GM23338 (cell line): ENCODE results near the gene SMYD3. TPM values are rescaled to one million over a fixed set of nuclear protein-coding genes. Genes with fewer than 3 reads are reported as not detected.

Experiments used
- ATAC-seq: fragments of 200-7000 bp; cut with Tn5 transposase; 3 replicates; pipeline ENCODE4 v1.9.1; 2020
- DNase-seq: peaks from one replicate; pipeline ENCODE4 v3.0.0-alpha.2; 2015; ENCODE audit warnings: low spot score
- H2AFZ ChIP-seq: fragments of 200-600 bp; sonication (generic); 2 replicates; pipeline ENCODE4 v1.8.0; 2016; ENCODE audit warnings: antibody characterized with exemption, mild to moderate bottlenecking, moderate library complexity
- H3F3A ChIP-seq: fragments of 200-600 bp; sonication (generic); replicated peaks from 2 replicates; pipeline ENCODE4 v1.8.0; 2017; ENCODE audit warnings: antibody characterized with exemption, mixed run types, low read depth
- H3K27ac ChIP-seq: fragments of 200-600 bp; sonication (generic); 2 replicates; pipeline ENCODE4 v1.6.1; 2016; ENCODE audit warnings: low read depth
- H3K27me3 ChIP-seq: fragments of 200-600 bp; sonication (generic); 2 replicates; pipeline ENCODE4 v1.8.0; 2016; ENCODE audit warnings: mild to moderate bottlenecking, mixed run types, moderate library complexity; ENCODE audit not compliant: insufficient read depth
- H3K36me3 ChIP-seq: fragments of 200-600 bp; sonication (generic); 2 replicates; pipeline ENCODE4 v1.8.0; 2016; ENCODE audit warnings: mild to moderate bottlenecking; ENCODE audit not compliant: insufficient read depth
- H3K4me1 ChIP-seq: fragments of 200-600 bp; sonication (generic); 2 replicates; pipeline ENCODE4 v1.8.0; 2016; ENCODE audit warnings: mild to moderate bottlenecking, moderate library complexity; ENCODE audit not compliant: insufficient read depth
- H3K4me2 ChIP-seq: fragments of 200-600 bp; sonication (generic); 2 replicates; pipeline ENCODE4 v1.7.1; 2017; ENCODE audit warnings: mixed run types
- H3K4me3 ChIP-seq: fragments of 200-600 bp; sonication (generic); 2 replicates; pipeline ENCODE4 v1.6.1; 2016; ENCODE audit warnings: mixed run types
- H3K79me2 ChIP-seq: fragments of 200-600 bp; sonication (generic); replicated peaks from 2 replicates; pipeline ENCODE4 v1.8.0; 2017; ENCODE audit warnings: mild to moderate bottlenecking; ENCODE audit not compliant: insufficient read depth
- H3K9me2 ChIP-seq: fragments of 200-600 bp; sonication (generic); 2 replicates; pipeline ENCODE4 v1.8.0; 2017; ENCODE audit not compliant: insufficient read depth
- H4K20me1 ChIP-seq: fragments of 200-600 bp; sonication (generic); replicated peaks from 2 replicates; pipeline ENCODE4 v1.8.0; 2017; ENCODE audit warnings: mild to moderate bottlenecking; ENCODE audit not compliant: insufficient read depth
- H3K27ac Mint-ChIP-seq: 2 replicates; pipeline ENCODE4 v1.8.0; 2020; ENCODE audit warnings: inconsistent platforms, mild to moderate bottlenecking, moderate library complexity, mixed read lengths
- H3K27me3 Mint-ChIP-seq: 3 replicates; pipeline ENCODE4 v1.8.0; 2022; ENCODE audit warnings: low read depth, mild to moderate bottlenecking, moderate library complexity, mixed read lengths, inconsistent platforms; ENCODE audit not compliant: insufficient read depth, poor library complexity
- H3K36me3 Mint-ChIP-seq: 3 replicates; pipeline ENCODE4 v1.8.0; 2021; ENCODE audit warnings: low read depth, mild to moderate bottlenecking, inconsistent platforms, moderate library complexity, mixed read lengths
- H3K4me1 Mint-ChIP-seq: 3 replicates; pipeline ENCODE4 v1.8.0; 2020; ENCODE audit warnings: mild to moderate bottlenecking, inconsistent platforms, mixed read lengths
- H3K4me3 Mint-ChIP-seq: 3 replicates; pipeline ENCODE4 v1.8.0; 2021; ENCODE audit warnings: moderate library complexity, mild to moderate bottlenecking, inconsistent platforms, mixed read lengths
- H3K9me3 Mint-ChIP-seq: 3 replicates; pipeline ENCODE4 v1.8.0; 2020; ENCODE audit warnings: moderate library complexity, mild to moderate bottlenecking, inconsistent platforms, mixed read lengths
- CTCF ChIP-seq, 2 experiments: fragments of 200-600 bp in 1 of 2; sonication (generic) in 1 of 2; conservative IDR thresholded peaks; 2 replicates each; pipeline versions ENCODE4 v1.5.1 to v1.6.1; 2016 to 2017; ENCODE audit warnings: antibody characterized with exemption in 2 of 2, low read depth in 2 of 2, mild to moderate bottlenecking in 2 of 2, moderate library complexity in 1 of 2
- POLR2AphosphoS5 ChIP-seq: IDR thresholded peaks from 2 replicates; pipeline ENCODE4 v1.6.1; 2016; ENCODE audit warnings: antibody characterized with exemption, low read depth
- polyA plus RNA-seq: library from polyadenylated mRNA; unstranded; fragments of >200 nt; fragmentation: Nextera tagmentation; extraction: Ambion mirVana; gene quantifications from 2 replicates; pipeline ENCODE4 v1.2.1, GENCODE V29; 2016
- total RNA-seq: library from RNA; depleted of rRNA; stranded (reverse); fragments of >200 nt; shearing (Covaris generic); gene quantifications from 2 replicates; pipeline ENCODE4 v1.2.3, GENCODE V29; 2014
- TF ChIP-seq, protein P1 (sequence below): IDR thresholded peaks from 2 replicates; pipeline ENCODE4 v1.6.1; 2016; ENCODE audit warnings: antibody characterized with exemption
- TF ChIP-seq, protein P2 (sequence below): fragments of 250-450 bp; sonication (Bioruptor Pico); IDR thresholded peaks from 2 replicates; pipeline ENCODE4 v1.5.0; 2020; ENCODE audit warnings: mild to moderate bottlenecking, moderate library complexity

SMYD3 gene
- total and polyA plus RNA-seq, 2 experiments from 2014 or later = 31.8 to 34.4 TPM

DNA sequence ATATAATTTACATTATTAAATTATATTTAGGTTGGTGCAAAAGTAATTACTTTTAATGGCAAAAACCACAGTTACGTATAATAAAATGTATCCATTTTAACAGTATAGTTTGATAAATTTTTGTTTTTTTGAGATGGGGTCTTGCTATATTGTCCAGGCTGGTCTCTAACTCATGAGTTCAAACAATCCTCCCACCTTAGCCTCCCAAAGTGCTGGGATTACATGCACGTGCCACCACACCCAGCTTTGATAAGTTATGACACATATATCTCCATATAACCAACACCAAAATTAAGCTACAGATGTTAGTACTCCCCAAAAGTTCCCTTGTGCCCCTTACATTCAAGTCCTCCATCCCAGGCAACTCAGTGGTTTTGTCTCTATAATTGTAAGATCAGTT, 163.1 kb downstream of the SMYD3 start:
- peaks cover 15% of the 10 kb centered on the region; the same call in 2 of the 3 replicates for H3K9me3 Mint-ChIP-seq
- no peaks in the 10 kb centered on the region for H3K4me1 ChIP-seq
- H3K4me3 ChIP-seq = no peak overlapping the region
- no peak overlapping the region for H3K27ac ChIP-seq
- TF ChIP-seq, protein P1, sequence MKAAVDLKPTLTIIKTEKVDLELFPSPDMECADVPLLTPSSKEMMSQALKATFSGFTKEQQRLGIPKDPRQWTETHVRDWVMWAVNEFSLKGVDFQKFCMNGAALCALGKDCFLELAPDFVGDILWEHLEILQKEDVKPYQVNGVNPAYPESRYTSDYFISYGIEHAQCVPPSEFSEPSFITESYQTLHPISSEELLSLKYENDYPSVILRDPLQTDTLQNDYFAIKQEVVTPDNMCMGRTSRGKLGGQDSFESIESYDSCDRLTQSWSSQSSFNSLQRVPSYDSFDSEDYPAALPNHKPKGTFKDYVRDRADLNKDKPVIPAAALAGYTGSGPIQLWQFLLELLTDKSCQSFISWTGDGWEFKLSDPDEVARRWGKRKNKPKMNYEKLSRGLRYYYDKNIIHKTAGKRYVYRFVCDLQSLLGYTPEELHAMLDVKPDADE = no peak
- TF ChIP-seq, protein P2, sequence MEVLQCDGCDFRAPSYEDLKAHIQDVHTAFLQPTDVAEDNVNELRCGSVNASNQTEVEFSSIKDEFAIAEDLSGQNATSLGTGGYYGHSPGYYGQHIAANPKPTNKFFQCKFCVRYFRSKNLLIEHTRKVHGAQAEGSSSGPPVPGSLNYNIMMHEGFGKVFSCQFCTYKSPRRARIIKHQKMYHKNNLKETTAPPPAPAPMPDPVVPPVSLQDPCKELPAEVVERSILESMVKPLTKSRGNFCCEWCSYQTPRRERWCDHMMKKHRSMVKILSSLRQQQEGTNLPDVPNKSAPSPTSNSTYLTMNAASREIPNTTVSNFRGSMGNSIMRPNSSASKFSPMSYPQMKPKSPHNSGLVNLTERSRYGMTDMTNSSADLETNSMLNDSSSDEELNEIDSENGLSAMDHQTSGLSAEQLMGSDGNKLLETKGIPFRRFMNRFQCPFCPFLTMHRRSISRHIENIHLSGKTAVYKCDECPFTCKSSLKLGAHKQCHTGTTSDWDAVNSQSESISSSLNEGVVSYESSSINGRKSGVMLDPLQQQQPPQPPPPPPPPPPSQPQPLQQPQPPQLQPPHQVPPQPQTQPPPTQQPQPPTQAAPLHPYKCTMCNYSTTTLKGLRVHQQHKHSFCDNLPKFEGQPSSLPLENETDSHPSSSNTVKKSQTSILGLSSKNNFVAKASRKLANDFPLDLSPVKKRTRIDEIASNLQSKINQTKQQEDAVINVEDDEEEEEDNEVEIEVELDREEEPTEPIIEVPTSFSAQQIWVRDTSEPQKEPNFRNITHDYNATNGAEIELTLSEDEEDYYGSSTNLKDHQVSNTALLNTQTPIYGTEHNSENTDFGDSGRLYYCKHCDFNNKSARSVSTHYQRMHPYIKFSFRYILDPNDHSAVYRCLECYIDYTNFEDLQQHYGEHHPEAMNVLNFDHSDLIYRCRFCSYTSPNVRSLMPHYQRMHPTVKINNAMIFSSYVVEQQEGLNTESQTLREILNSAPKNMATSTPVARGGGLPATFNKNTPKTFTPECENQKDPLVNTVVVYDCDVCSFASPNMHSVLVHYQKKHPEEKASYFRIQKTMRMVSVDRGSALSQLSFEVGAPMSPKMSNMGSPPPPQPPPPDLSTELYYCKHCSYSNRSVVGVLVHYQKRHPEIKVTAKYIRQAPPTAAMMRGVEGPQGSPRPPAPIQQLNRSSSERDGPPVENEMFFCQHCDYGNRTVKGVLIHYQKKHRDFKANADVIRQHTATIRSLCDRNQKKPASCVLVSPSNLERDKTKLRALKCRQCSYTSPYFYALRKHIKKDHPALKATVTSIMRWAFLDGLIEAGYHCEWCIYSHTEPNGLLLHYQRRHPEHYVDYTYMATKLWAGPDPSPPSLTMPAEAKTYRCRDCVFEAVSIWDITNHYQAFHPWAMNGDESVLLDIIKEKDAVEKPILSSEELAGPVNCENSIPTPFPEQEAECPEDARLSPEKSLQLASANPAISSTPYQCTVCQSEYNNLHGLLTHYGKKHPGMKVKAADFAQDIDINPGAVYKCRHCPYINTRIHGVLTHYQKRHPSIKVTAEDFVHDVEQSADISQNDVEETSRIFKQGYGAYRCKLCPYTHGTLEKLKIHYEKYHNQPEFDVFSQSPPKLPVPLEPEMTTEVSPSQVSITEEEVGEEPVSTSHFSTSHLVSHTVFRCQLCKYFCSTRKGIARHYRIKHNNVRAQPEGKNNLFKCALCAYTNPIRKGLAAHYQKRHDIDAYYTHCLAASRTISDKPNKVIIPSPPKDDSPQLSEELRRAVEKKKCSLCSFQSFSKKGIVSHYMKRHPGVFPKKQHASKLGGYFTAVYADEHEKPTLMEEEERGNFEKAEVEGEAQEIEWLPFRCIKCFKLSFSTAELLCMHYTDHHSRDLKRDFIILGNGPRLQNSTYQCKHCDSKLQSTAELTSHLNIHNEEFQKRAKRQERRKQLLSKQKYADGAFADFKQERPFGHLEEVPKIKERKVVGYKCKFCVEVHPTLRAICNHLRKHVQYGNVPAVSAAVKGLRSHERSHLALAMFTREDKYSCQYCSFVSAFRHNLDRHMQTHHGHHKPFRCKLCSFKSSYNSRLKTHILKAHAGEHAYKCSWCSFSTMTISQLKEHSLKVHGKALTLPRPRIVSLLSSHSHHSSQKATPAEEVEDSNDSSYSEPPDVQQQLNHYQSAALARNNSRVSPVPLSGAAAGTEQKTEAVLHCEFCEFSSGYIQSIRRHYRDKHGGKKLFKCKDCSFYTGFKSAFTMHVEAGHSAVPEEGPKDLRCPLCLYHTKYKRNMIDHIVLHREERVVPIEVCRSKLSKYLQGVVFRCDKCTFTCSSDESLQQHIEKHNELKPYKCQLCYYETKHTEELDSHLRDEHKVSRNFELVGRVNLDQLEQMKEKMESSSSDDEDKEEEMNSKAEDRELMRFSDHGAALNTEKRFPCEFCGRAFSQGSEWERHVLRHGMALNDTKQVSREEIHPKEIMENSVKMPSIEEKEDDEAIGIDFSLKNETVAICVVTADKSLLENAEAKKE (CRISPR knock-in tag) = no peak
- TF ChIP-seq CTCF (conservative IDR thresholded peaks at IDR 0.05; ENCODE audit: low read depth in 2 of 2) = no peak
- TF ChIP-seq POLR2AphosphoS5 = no peak
- no peaks in the 10 kb centered on the region for H3K79me2 ChIP-seq
- H3F3A ChIP-seq = no peaks in the 10 kb centered on the region
- no peaks in the 10 kb centered on the region for H3K4me1 Mint-ChIP-seq
- no peak for ATAC-seq
- no peaks in the 10 kb centered on the region for H3K27me3 ChIP-seq
- 0 out of 2 replicates have a peak, but pooled peaks cover 8% of the 10 kb centered on the region for H3K36me3 ChIP-seq
- peaks cover 16% of the 10 kb centered on the region for H3K36me3 Mint-ChIP-seq
- H3K4me2 ChIP-seq = no peak overlapping the region
- no peak for DNase-seq
- H3K27ac Mint-ChIP-seq = no peak overlapping the region
- H4K20me1 ChIP-seq = no peaks in the 10 kb centered on the region
- peaks cover 4% of the 10 kb centered on the region for H3K27me3 Mint-ChIP-seq
- H3K9me2 ChIP-seq = 0 out of 2 replicates have a peak, but pooled peaks cover 5% of the 10 kb centered on the region
- H2AFZ ChIP-seq = no peak overlapping the region
- no peak overlapping the region for H3K4me3 Mint-ChIP-seq
